Gastroesophageal sphincter (tissue), 4 donors: ENCODE data around the gene NAALADL2. TPM values are rescaled to one million over a fixed set of nuclear protein-coding genes. Genes with fewer than 3 reads are reported as not detected.

Experiments
- ATAC-seq: fragments of 150-250 bp; one replicate; pipeline ENCODE4 v1.9.1; 2016; ENCODE audit warnings: mild to moderate bottlenecking, moderate library complexity
- H3K27ac ChIP-seq, 4 donors: fragments of 200-600 bp; sonication (generic) in 3 of 4; 1 replicate in 3 of 4; 2 replicates in 1 of 4; pipeline ENCODE4 v1.5.1; 2016 to 2019
- H3K27me3 ChIP-seq: fragments of 200-600 bp; sonication (generic); one replicate; pipeline ENCODE4 v1.5.1; 2019
- H3K36me3 ChIP-seq, 2 donors: fragments of 200-600 bp; sonication (generic); one replicate each; pipeline ENCODE4 v1.5.1; 2019; ENCODE audit warnings: control low read depth in 1 of 2
- H3K4me1 ChIP-seq, 3 donors: fragments of 200-600 bp; sonication (generic); 1 replicate in 2 of 3; 2 replicates in 1 of 3; pipeline ENCODE4 v1.5.1; 2016 to 2019; ENCODE audit warnings: control low read depth in 2 of 3
- H3K4me3 ChIP-seq, 2 donors: fragments of 200-600 bp; sonication (generic); one replicate each; pipeline ENCODE4 v1.5.1; 2019; ENCODE audit warnings: mild to moderate bottlenecking in 1 of 2, moderate library complexity in 1 of 2
- H3K9me3 ChIP-seq, 3 donors: fragments of 200-600 bp; sonication (generic); one replicate each; pipeline ENCODE4 v1.5.1; 2017 to 2019; ENCODE audit warnings: control low read depth in 2 of 3
- CTCF ChIP-seq, 4 experiments: fragments of 200-600 bp in 2 of 4; fragments of 450-650 bp in 2 of 4; sonication (generic) in 1 of 4; IDR thresholded peaks; one replicate each; pipeline ENCODE4 v1.5.1; 2017 to 2019; ENCODE audit warnings: antibody characterized with exemption in 4 of 4, mild to moderate bottlenecking in 2 of 4, moderate library complexity in 2 of 4
- EP300 ChIP-seq: sonication (generic); formaldehyde crosslinking; IDR thresholded peaks from one replicate; pipeline ENCODE4 v1.6.1; 2017; ENCODE audit warnings: antibody characterized with exemption, mild to moderate bottlenecking
- POLR2A ChIP-seq, 2 donors: fragments of 450-650 bp; IDR thresholded peaks; one replicate each; pipeline ENCODE4 v1.6.1; 2017; ENCODE audit warnings: antibody characterized with exemption in 2 of 2, mild to moderate bottlenecking in 2 of 2, moderate library complexity in 1 of 2
- POLR2AphosphoS5 ChIP-seq: sonication (generic); formaldehyde crosslinking; IDR thresholded peaks from one replicate; pipeline ENCODE4 v1.6.1; 2017; ENCODE audit warnings: antibody characterized with exemption
- WGBS, 2 donors: methylation state at CpG; one replicate each; pipeline ENCODE4 v1.1.5; 2018; ENCODE audit warnings: low coverage in 1 of 2; 5-methylcytosine and 5-hydroxymethylcytosine counted together
- total RNA-seq, 4 donors: library from RNA; depleted of rRNA; stranded (reverse); fragments of >200 nt; gene quantifications; one replicate each; pipeline ENCODE4 v1.1.0, GENCODE V29; 2016

The NAALADL2 gene
- total RNA-seq, 4 donors from 2014 or later: 3.1 to 7.4 (median 6.2) TPM

GRCh38 chr3:175346573-175347356 is 487.6 kb downstream of the NAALADL2 start:
- ATAC-seq: no peak
- H3K4me1 ChIP-seq: peaks cover 0 to 9% (median 0%) of the 10 kb centered on the region in 3 donors
- H3K9me3 ChIP-seq: no peaks in the 10 kb centered on the region
- H3K27me3 ChIP-seq: no peaks in the 10 kb centered on the region
- no peaks in the 10 kb centered on the region for H3K36me3 ChIP-seq
- TF ChIP-seq CTCF (IDR thresholded peaks at IDR 0.05): no peak
- TF ChIP-seq POLR2A (IDR thresholded peaks at IDR 0.05): no peak
- TF ChIP-seq POLR2AphosphoS5: no peak
- no peak for TF ChIP-seq EP300
- H3K4me3 ChIP-seq: no peak overlapping the region
- H3K27ac ChIP-seq: no peak overlapping the region
- WGBS, 2 donors: 50 to 64% methylated on average over 8 of the region's 8 CpGs

- H3K27ac ChIP-seq: no peak overlapping the region
- H3K4me1 ChIP-seq: peaks cover 0 to 9% (median 0%) of the 10 kb centered on the region in 3 donors
- H3K4me3 ChIP-seq: no peak overlapping the region
- no peak for ATAC-seq
- no peaks in the 10 kb centered on the region for H3K9me3 ChIP-seq
- TF ChIP-seq CTCF (IDR thresholded peaks at IDR 0.05): no peak
- no peak for TF ChIP-seq POLR2AphosphoS5
- TF ChIP-seq EP300: no peak
- TF ChIP-seq POLR2A (IDR thresholded peaks at IDR 0.05): no peak
- WGBS, 2 donors: 88 to 100% methylated on average over 2 of the region's 2 CpGs
- no peaks in the 10 kb centered on the region for H3K27me3 ChIP-seq
- H3K36me3 ChIP-seq: no peaks in the 10 kb centered on the region
These were observed 490.0 kb downstream of the NAALADL2 start for GRCh38 chr3:175349168-175349567.

- ATAC-seq: no peak
- TF ChIP-seq POLR2AphosphoS5: no peak
- no peak for TF ChIP-seq POLR2A (IDR thresholded peaks at IDR 0.05)
- no peak for TF ChIP-seq EP300
- no peak for TF ChIP-seq CTCF (IDR thresholded peaks at IDR 0.05)
- no peaks in the 10 kb centered on the region for H3K27me3 ChIP-seq
- no peaks in the 10 kb centered on the region for H3K9me3 ChIP-seq
- no peaks in the 10 kb centered on the region for H3K4me1 ChIP-seq
- WGBS, 2 donors: 93 to 100% methylated on average over 1 to 3 of the region's 3 CpGs
- H3K27ac ChIP-seq: no peak overlapping the region
- no peak overlapping the region for H3K4me3 ChIP-seq
- H3K36me3 ChIP-seq: no peaks in the 10 kb centered on the region
These were observed 496.7 kb downstream of the NAALADL2 start for GRCh38 chr3:175355801-175356335.

- WGBS, 2 donors: 43 to 50% methylated on average over 3 of the region's 3 CpGs
- ATAC-seq: no peak
- no peaks in the 10 kb centered on the region for H3K9me3 ChIP-seq
These were observed 497.8 kb downstream of the NAALADL2 start for GRCh38 chr3:175356899-175357324.

More at GRCh38 chr3:175356899-175357324, 497.8 kb downstream of the NAALADL2 start:
- no peak overlapping the region for H3K27ac ChIP-seq
- no peaks in the 10 kb centered on the region for H3K36me3 ChIP-seq
- H3K27me3 ChIP-seq: no peaks in the 10 kb centered on the region
- no peak overlapping the region for H3K4me3 ChIP-seq
- H3K4me1 ChIP-seq: no peaks in the 10 kb centered on the region
- TF ChIP-seq POLR2A (IDR thresholded peaks at IDR 0.05) (no peak), EP300 (no peak), CTCF (IDR thresholded peaks at IDR 0.05) (no peak)
